GM23338 (cell line): ENCODE data around the gene EIF2B5. TPM values are rescaled to one million over a fixed set of nuclear protein-coding genes. Genes with fewer than 3 reads are reported as not detected.

Experiments
- ATAC-seq: fragments of 200-7000 bp; cut with Tn5 transposase; 3 replicates; pipeline ENCODE4 v1.9.1; 2020
- DNase-seq: peaks from one replicate; pipeline ENCODE4 v3.0.0-alpha.2; 2015; ENCODE audit warnings: low spot score
- H2AFZ ChIP-seq: fragments of 200-600 bp; sonication (generic); 2 replicates; pipeline ENCODE4 v1.8.0; 2016; ENCODE audit warnings: antibody characterized with exemption, mild to moderate bottlenecking, moderate library complexity
- H3F3A ChIP-seq: fragments of 200-600 bp; sonication (generic); replicated peaks from 2 replicates; pipeline ENCODE4 v1.8.0; 2017; ENCODE audit warnings: antibody characterized with exemption, mixed run types, low read depth
- H3K27ac ChIP-seq: fragments of 200-600 bp; sonication (generic); 2 replicates; pipeline ENCODE4 v1.6.1; 2016; ENCODE audit warnings: low read depth
- H3K27me3 ChIP-seq: fragments of 200-600 bp; sonication (generic); 2 replicates; pipeline ENCODE4 v1.8.0; 2016; ENCODE audit warnings: mild to moderate bottlenecking, mixed run types, moderate library complexity; ENCODE audit not compliant: insufficient read depth
- H3K36me3 ChIP-seq: fragments of 200-600 bp; sonication (generic); 2 replicates; pipeline ENCODE4 v1.8.0; 2016; ENCODE audit warnings: mild to moderate bottlenecking; ENCODE audit not compliant: insufficient read depth
- H3K4me1 ChIP-seq: fragments of 200-600 bp; sonication (generic); 2 replicates; pipeline ENCODE4 v1.8.0; 2016; ENCODE audit warnings: mild to moderate bottlenecking, moderate library complexity; ENCODE audit not compliant: insufficient read depth
- H3K4me2 ChIP-seq: fragments of 200-600 bp; sonication (generic); 2 replicates; pipeline ENCODE4 v1.7.1; 2017; ENCODE audit warnings: mixed run types
- H3K4me3 ChIP-seq: fragments of 200-600 bp; sonication (generic); 2 replicates; pipeline ENCODE4 v1.6.1; 2016; ENCODE audit warnings: mixed run types
- H3K79me2 ChIP-seq: fragments of 200-600 bp; sonication (generic); replicated peaks from 2 replicates; pipeline ENCODE4 v1.8.0; 2017; ENCODE audit warnings: mild to moderate bottlenecking; ENCODE audit not compliant: insufficient read depth
- H3K9me2 ChIP-seq: fragments of 200-600 bp; sonication (generic); 2 replicates; pipeline ENCODE4 v1.8.0; 2017; ENCODE audit not compliant: insufficient read depth
- H4K20me1 ChIP-seq: fragments of 200-600 bp; sonication (generic); replicated peaks from 2 replicates; pipeline ENCODE4 v1.8.0; 2017; ENCODE audit warnings: mild to moderate bottlenecking; ENCODE audit not compliant: insufficient read depth
- H3K27ac Mint-ChIP-seq: 2 replicates; pipeline ENCODE4 v1.8.0; 2020; ENCODE audit warnings: inconsistent platforms, mild to moderate bottlenecking, moderate library complexity, mixed read lengths
- H3K27me3 Mint-ChIP-seq: 3 replicates; pipeline ENCODE4 v1.8.0; 2022; ENCODE audit warnings: low read depth, mild to moderate bottlenecking, moderate library complexity, mixed read lengths, inconsistent platforms; ENCODE audit not compliant: insufficient read depth, poor library complexity
- H3K36me3 Mint-ChIP-seq: 3 replicates; pipeline ENCODE4 v1.8.0; 2021; ENCODE audit warnings: low read depth, mild to moderate bottlenecking, inconsistent platforms, moderate library complexity, mixed read lengths
- H3K4me1 Mint-ChIP-seq: 3 replicates; pipeline ENCODE4 v1.8.0; 2020; ENCODE audit warnings: mild to moderate bottlenecking, inconsistent platforms, mixed read lengths
- H3K4me3 Mint-ChIP-seq: 3 replicates; pipeline ENCODE4 v1.8.0; 2021; ENCODE audit warnings: moderate library complexity, mild to moderate bottlenecking, inconsistent platforms, mixed read lengths
- H3K9me3 Mint-ChIP-seq: 3 replicates; pipeline ENCODE4 v1.8.0; 2020; ENCODE audit warnings: moderate library complexity, mild to moderate bottlenecking, inconsistent platforms, mixed read lengths
- CREB1 ChIP-seq: fragments of 250-450 bp; sonication (Bioruptor Pico); IDR thresholded peaks from 2 replicates; pipeline ENCODE4 v1.5.0; 2020; ENCODE audit warnings: low read depth, mild to moderate bottlenecking, moderate library complexity
- EZH2 ChIP-seq: fragments of 200-600 bp; sonication (generic); IDR thresholded peaks from one replicate; pipeline ENCODE4 v1.8.0; 2017; ENCODE audit warnings: antibody characterized with exemption, mild to moderate bottlenecking, low read depth; ENCODE audit not compliant: unreplicated experiment
- EZH2phosphoT487 ChIP-seq: fragments of 200-600 bp; sonication (generic); IDR thresholded peaks from one replicate; pipeline ENCODE4 v1.8.1; 2018; ENCODE audit warnings: antibody characterized with exemption; ENCODE audit not compliant: unreplicated experiment
- JUNB ChIP-seq: IDR thresholded peaks from one replicate; pipeline ENCODE4 v1.6.1; 2016; ENCODE audit warnings: antibody characterized with exemption; ENCODE audit not compliant: unreplicated experiment
- NANOG ChIP-seq: IDR thresholded peaks from 2 replicates; pipeline ENCODE4 v1.6.1; 2016; ENCODE audit warnings: antibody characterized with exemption, borderline replicate concordance
- STAT1 ChIP-seq: IDR thresholded peaks from one replicate; pipeline ENCODE4 v1.6.1; 2016; ENCODE audit warnings: antibody characterized with exemption; ENCODE audit not compliant: unreplicated experiment
- ZNF114 ChIP-seq: fragments of 250-450 bp; sonication (Bioruptor Pico); IDR thresholded peaks from 2 replicates; pipeline ENCODE4 v1.5.0; 2020; ENCODE audit warnings: mild to moderate bottlenecking, moderate library complexity
- ZNF331 ChIP-seq: fragments of 250-450 bp; sonication (Bioruptor Pico); IDR thresholded peaks from 2 replicates; pipeline ENCODE4 v1.5.0; 2020; ENCODE audit warnings: low read depth, mild to moderate bottlenecking, moderate library complexity
- polyA plus RNA-seq: library from polyadenylated mRNA; unstranded; fragments of >200 nt; fragmentation: Nextera tagmentation; extraction: Ambion mirVana; gene quantifications from 2 replicates; pipeline ENCODE4 v1.2.1, GENCODE V29; 2016
- total RNA-seq: library from RNA; depleted of rRNA; stranded (reverse); fragments of >200 nt; shearing (Covaris generic); gene quantifications from 2 replicates; pipeline ENCODE4 v1.2.3, GENCODE V29; 2014
- TF ChIP-seq, protein P1 (sequence below): IDR thresholded peaks from 2 replicates; pipeline ENCODE4 v1.6.1; 2016; ENCODE audit warnings: antibody characterized with exemption
- TF ChIP-seq, protein P2 (sequence below), 2 experiments: fragments of 200-600 bp in 1 of 2; sonication (generic) in 1 of 2; conservative IDR thresholded peaks; 2 replicates each; pipeline versions ENCODE4 v1.5.1 to v1.6.1; 2016 to 2017; ENCODE audit warnings: antibody characterized with exemption in 2 of 2, low read depth in 2 of 2, mild to moderate bottlenecking in 2 of 2, moderate library complexity in 1 of 2
- TF ChIP-seq, protein P3 (sequence below): IDR thresholded peaks from one replicate; pipeline ENCODE4 v1.6.1; 2018; ENCODE audit warnings: antibody characterized with exemption; ENCODE audit not compliant: unreplicated experiment

EIF2B5 gene
- total and polyA plus RNA-seq, 2 experiments from 2014 or later, result 26.4 to 43.3 TPM

DNA sequence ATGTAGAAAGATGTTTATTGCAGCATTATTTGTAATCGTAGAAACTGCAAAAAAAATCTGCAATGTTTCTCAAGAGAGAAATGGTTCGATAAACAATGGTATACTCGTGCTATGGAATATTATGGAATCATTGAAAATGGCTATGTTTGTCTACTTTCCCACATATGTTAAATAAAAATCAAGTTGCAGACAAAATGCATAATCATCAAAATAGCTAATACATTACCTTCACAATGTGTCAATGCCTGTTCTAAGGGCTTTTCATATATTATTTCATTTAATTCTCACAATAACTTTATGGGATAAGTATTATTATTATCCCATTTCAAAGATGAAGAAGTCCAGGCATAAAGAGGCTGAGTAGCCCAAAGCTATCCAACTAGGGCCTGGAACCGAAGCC lies 2.2 kb upstream of the EIF2B5 start:
- Histone ChIP-seq H3K27me3 (no peaks in the 10 kb centered on the region), H3K4me3 (no peak overlapping the region), H3K4me1 (peaks cover 7% of the 10 kb centered on the region; the same call in 1 of the 2 replicates), H4K20me1 (no peaks in the 10 kb centered on the region; the same call in 1 of the 2 replicates), H3K4me2 (peak overlapping the region; percentile 100), H3F3A (peaks cover 7% of the 10 kb centered on the region; the same call in 1 of the 2 replicates), H3K79me2 (peaks cover 31% of the 10 kb centered on the region), H3K27ac (no peak overlapping the region), H2AFZ (no peak overlapping the region), H3K9me2 (no peaks in the 10 kb centered on the region), H3K36me3 (0 out of 2 replicates have a peak, but pooled peaks cover 5% of the 10 kb centered on the region)
- Mint-ChIP-seq H3K9me3 (no peaks in the 10 kb centered on the region), H3K27me3 (peaks cover 18% of the 10 kb centered on the region), H3K27ac (no peak overlapping the region), H3K4me1 (peaks cover 22% of the 10 kb centered on the region), H3K36me3 (peaks cover 5% of the 10 kb centered on the region; the same call in 1 of the 3 replicates), H3K4me3 (no peak overlapping the region)
- TF ChIP-seq JUNB, result no peak
- TF ChIP-seq EZH2phosphoT487, result no peak
- no peak for TF ChIP-seq NANOG
- TF ChIP-seq STAT1, result no peak
- TF ChIP-seq, protein P1, sequence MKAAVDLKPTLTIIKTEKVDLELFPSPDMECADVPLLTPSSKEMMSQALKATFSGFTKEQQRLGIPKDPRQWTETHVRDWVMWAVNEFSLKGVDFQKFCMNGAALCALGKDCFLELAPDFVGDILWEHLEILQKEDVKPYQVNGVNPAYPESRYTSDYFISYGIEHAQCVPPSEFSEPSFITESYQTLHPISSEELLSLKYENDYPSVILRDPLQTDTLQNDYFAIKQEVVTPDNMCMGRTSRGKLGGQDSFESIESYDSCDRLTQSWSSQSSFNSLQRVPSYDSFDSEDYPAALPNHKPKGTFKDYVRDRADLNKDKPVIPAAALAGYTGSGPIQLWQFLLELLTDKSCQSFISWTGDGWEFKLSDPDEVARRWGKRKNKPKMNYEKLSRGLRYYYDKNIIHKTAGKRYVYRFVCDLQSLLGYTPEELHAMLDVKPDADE, result no peak
- TF ChIP-seq, protein P2, sequence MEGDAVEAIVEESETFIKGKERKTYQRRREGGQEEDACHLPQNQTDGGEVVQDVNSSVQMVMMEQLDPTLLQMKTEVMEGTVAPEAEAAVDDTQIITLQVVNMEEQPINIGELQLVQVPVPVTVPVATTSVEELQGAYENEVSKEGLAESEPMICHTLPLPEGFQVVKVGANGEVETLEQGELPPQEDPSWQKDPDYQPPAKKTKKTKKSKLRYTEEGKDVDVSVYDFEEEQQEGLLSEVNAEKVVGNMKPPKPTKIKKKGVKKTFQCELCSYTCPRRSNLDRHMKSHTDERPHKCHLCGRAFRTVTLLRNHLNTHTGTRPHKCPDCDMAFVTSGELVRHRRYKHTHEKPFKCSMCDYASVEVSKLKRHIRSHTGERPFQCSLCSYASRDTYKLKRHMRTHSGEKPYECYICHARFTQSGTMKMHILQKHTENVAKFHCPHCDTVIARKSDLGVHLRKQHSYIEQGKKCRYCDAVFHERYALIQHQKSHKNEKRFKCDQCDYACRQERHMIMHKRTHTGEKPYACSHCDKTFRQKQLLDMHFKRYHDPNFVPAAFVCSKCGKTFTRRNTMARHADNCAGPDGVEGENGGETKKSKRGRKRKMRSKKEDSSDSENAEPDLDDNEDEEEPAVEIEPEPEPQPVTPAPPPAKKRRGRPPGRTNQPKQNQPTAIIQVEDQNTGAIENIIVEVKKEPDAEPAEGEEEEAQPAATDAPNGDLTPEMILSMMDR (conservative IDR thresholded peaks at IDR 0.05; ENCODE audit: low read depth in 2 of 2), result no peak
- TF ChIP-seq CREB1 (CRISPR knock-in tag), result no peak
- TF ChIP-seq, protein P3, sequence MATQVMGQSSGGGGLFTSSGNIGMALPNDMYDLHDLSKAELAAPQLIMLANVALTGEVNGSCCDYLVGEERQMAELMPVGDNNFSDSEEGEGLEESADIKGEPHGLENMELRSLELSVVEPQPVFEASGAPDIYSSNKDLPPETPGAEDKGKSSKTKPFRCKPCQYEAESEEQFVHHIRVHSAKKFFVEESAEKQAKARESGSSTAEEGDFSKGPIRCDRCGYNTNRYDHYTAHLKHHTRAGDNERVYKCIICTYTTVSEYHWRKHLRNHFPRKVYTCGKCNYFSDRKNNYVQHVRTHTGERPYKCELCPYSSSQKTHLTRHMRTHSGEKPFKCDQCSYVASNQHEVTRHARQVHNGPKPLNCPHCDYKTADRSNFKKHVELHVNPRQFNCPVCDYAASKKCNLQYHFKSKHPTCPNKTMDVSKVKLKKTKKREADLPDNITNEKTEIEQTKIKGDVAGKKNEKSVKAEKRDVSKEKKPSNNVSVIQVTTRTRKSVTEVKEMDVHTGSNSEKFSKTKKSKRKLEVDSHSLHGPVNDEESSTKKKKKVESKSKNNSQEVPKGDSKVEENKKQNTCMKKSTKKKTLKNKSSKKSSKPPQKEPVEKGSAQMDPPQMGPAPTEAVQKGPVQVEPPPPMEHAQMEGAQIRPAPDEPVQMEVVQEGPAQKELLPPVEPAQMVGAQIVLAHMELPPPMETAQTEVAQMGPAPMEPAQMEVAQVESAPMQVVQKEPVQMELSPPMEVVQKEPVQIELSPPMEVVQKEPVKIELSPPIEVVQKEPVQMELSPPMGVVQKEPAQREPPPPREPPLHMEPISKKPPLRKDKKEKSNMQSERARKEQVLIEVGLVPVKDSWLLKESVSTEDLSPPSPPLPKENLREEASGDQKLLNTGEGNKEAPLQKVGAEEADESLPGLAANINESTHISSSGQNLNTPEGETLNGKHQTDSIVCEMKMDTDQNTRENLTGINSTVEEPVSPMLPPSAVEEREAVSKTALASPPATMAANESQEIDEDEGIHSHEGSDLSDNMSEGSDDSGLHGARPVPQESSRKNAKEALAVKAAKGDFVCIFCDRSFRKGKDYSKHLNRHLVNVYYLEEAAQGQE, result no peak
- no peak for TF ChIP-seq EZH2
- no peak for TF ChIP-seq ZNF331 (CRISPR knock-in tag)
- TF ChIP-seq ZNF114 (CRISPR knock-in tag), result no peak
- DNase-seq (no peak), ATAC-seq (no peak)
